Left colon (tissue), 2 donors: ENCODE data around the gene TEX29. TPM values are rescaled to one million over a fixed set of nuclear protein-coding genes. Genes with fewer than 3 reads are reported as not detected.

Source experiments
- ATAC-seq: fragments of 200-7000 bp; cut with Tn5 transposase; one replicate; pipeline ENCODE4 v1.9.1; 2020; ENCODE audit warnings: mild to moderate bottlenecking, moderate library complexity
- DNase-seq, 2 donors: peaks; one replicate each; pipeline ENCODE4 v3.0.0-alpha.2; 2020
- intact Hi-C, 2 donors: fragments of 100-400 bp; cut with DNase I in 1 of 2; cut with micrococcal nuclease in 1 of 2; formaldehyde crosslinking; loops; one replicate each; pipeline versions ENCODE4 v1.11.2 to v1.14.0; 2022; cut with DNase I, micrococcal nuclease
- total RNA-seq, 2 donors: library from RNA; stranded (reverse); fragmentation: NEBNext Ultra II Directional; extraction: Animal tissue kit (Norgen Biotek cat#: 25700); gene quantifications; one replicate each; pipeline ENCODE4 v1.2.1, GENCODE V29; 2021
- donor health status: DM: no; HTN: no; CAD: no.
- donor health status: DM: yes; HTN: yes; CAD: no.

The TEX29 gene
- total RNA-seq, 2 donors from 2014 or later, result 0.89 TPM; not detected in 1

DNA sequence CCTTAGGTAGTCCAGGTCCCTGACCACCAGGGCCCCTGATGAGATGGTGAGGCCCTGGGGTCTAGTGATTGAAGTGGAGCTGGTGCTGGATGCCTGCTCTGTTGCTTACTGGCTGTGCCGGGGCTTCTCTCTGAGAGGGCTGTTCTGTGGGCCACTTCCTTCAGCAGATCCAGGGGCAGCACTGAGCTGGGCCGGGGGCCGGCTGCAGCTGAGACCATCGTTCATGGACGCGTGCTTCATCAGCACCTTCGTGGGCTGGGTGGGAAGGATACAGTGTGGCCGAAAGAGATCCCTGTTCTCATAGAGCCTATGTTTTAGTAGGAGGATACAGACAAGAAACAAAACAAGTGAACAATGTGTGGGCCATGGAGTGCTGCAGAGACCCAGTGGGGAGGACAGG lies 33.2 kb upstream of the TEX29 start:
- ATAC-seq (no peak), DNase-seq (no peak)
- intact Hi-C loops, result no loop called here

DNA sequence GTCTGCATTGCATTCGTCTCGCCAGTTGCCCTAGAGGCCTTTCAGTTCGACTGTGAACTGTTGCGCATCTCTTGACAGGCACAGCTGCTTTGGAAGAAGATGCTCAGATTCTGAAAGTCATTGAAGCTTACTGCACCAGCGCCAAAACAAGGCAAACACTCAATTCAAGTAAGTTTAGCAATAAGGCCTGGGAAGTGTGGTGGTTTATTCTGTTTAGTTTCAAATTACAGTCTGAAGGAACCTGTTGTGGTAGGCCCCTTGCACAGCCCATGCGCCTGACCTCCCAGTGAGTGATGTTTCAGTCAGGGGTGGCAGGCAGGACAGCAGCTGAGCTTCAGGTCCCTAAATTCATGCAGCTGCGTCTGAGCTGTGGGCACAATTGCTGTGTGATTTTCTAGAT lies 32.2 kb upstream of the TEX29 start:
- intact Hi-C loops, result no loop called here
- no peak for ATAC-seq

DNA sequence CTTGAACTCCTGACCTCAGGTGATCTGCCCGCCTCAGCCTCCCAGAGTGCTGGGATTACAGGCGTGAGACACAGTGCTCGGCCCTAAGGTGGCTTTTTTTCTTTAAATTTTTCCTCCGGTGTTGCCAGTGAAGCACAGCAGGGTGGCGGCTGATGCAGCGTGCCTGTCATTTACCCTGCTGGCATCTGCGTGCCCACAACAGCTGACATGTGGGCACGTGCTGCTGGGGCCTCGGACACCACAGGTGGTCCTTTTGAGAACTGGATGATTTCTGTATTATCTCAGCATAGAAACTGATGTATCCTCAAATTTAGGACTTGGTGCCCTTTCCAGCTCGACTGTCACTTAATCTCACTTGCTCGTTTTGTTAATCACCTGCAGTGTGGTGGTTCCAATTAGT lies 31.2 kb upstream of the TEX29 start:
- DNase-seq, result no peak
- ATAC-seq, result no peak
- intact Hi-C loops, result no loop called here

More for the DNA sequence above, 32.2 kb upstream of the TEX29 start:
- DNase-seq, result no peak

DNA sequence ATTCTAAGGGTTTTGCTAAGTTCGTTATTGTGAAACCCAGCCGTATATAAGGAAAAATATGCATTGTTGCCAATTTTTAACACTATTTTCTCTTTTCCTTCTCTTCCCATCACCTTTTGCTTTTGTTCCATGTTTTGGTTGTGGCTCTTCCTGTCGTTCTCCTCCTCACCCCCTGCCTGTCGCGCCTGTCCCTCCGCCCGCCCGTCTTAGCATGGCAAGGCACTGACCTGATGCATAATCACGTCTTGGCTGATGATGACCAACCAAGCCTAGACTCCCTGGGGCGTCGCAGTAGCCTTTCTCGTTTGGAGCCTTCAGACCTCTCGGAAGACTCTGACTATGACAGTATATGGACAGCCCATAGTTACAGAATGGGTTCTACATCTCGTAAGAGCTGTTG lies 28.5 kb upstream of the TEX29 start:
- no peak for ATAC-seq
- intact Hi-C loops, result no loop called here

DNA sequence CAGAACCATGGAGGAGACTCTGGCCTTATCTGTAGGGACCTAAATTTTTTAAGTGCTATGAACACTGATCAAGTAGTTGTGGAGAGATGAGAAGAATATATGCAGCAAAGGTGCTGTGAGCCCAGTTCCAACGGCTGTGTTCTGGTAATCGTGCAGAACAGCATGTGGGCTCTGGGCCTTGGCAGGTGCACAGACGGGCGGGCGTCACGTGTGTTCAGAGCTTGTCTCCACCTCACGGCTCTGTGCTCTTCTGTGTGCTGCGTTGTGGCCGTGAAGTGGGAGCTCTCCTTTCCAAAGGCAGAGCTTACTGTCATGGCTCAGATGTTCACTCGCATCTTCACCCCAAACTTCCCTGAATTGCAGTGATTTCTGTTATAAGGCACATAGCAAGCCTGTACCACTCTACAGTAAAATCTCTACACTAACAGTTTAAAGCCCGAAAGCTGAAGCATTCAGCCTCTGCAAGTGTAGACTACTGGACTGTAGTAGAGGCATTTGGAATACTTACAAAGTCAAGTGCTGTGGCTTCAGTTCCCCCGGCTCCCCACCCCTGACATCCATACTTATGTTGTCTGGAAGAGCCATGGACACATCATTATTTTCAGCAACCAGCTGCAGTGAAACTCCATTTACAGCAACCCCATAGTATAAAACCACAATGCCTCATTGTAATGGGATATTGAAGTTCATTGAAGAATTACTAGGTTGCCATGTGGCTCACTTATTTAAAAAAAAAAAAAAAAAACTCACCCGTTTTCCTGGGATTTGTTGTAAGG lies 27.5 kb upstream of the TEX29 start:
- intact Hi-C loops, result no loop called here

More for the DNA sequence above, 28.5 kb upstream of the TEX29 start:
- no peak for DNase-seq

DNA sequence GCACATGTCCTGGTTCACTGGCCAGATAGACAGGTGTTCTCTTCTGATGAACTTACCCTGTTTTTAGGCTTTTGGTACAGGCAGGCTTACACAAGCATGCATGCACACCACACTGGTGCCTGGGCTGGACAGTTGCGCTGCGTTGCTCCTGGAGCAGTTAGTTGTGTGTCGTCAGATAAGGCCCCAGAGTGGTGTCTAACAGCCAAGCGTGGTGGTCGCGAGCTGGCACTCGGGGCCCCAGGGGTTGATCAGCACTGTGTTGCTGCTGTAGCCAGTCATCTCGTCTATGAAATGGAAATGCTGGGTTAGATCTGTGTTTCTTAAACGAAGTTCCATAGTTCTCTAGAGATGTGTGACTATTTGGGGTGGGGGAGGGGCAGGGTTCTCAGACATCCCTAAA lies 24.6 kb upstream of the TEX29 start:
- ATAC-seq (no peak), DNase-seq (no peak)
- intact Hi-C loops, result no loop called here

More for the DNA sequence above, 27.5 kb upstream of the TEX29 start:
- no peak for DNase-seq
- no peak for ATAC-seq

DNA sequence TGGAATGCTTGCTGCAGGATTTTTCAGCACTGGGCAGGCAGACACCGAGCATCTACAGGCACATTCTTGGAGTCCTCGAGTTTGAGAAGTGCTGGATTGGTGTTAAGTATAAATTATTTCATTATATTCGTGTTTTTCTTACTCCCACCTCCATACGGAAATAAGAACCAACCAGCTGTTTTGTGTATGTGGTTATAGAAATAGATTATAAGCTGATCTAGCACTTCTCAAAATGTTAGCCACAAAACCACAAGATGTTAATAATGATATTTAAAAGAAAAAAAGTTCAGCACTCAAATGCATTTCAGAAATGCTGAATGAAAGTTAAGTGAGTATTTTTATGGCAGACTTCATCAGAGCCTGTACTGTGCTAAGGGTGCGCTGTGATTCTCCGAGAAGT lies 24.0 kb upstream of the TEX29 start:
- intact Hi-C loops, result no loop called here
- ATAC-seq (no peak), DNase-seq (no peak)

DNA sequence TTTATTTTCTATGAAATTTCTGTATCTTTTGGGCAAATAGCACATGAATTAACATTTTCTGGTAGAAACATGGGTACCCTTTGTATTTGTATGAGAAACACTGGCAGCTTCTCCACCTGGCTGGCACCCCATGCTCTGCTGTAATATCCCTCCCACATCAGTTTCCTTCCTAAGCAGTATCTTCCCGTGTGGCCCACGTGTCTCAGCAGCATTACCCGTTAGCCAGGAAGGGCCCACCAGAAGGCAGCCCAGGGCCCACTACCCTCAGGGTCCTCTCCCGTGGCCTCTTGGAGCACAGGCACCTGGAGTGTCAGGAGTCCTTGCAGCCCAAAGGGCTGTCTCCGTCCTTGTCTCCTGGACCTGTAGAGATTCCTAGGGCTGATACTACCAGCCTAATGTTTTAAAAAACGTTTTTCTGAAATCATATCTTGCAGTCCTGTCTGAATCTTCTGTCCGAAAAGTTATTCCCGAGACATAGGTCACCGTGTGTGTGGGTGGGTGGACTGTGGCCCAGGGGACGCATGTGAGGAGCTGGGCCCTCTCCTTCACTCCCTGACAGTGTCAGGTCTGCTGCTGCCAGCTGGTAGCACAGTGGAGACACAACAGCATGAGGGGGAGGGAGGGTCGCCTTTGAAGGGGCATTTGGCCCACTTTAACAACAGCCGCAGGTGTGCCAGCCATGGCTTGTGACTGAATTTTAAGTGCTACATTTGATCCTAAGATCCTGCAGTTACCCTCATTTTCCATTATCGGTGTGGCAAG lies 22.0 kb upstream of the TEX29 start:
- intact Hi-C loops, result no loop called here
- ATAC-seq (no peak), DNase-seq (no peak)

DNA sequence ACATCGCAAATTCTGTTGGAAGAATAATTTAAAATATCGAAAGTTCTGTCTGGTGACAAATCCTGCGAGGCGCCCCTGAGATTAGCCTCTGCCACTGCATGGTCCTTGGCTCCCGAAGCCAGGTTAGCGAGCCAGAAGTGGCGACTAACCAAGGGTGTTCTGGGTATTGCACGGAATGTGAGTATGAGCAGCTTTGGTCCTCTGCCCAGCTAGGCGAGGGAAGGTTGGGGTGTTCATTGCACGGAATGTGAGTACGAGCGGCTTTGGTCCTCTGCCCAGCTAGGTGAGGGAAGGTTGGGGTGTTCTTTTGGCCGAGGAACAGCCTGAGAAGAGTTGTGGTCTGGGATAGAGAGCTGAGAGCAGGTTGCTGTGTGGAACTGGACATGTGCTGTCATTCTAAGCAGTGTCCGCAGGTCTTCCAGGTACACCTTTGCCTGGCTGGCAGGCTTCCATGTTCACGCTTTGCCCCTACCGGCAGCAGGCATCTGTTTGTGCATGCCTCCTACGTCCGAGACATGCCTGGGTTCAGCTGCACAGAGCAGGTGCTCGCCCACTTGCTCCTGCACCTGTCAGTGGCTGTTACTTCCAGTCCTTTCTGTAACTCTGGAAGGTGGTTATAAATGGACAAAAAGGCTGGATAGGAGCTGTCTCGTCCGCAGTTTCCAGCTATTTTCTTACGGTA lies 18.3 kb upstream of the TEX29 start:
- ATAC-seq (no peak), DNase-seq (no peak)
- intact Hi-C loops, result no loop called here

DNA sequence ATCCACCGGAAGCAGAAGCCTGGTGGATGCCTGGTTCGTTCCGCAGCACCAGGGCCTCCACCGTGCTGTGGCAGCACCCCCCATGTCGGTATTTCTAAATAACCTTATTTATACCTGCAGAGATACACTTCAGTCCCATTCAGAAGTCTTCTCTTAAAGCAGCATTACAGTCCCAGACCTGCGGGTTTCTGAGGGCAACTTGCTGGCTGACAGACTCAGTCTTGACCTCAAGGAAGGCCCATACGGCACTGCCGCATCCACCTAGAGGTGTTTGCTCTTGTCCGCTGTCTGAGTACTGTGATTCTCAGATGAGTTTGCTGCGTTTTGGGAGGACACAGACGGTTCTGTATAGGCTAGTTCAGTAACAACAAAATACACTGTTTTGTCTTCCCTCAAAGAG lies 16.9 kb upstream of the TEX29 start:
- intact Hi-C loops, result no loop called here
- ATAC-seq (no peak), DNase-seq (no peak)

DNA sequence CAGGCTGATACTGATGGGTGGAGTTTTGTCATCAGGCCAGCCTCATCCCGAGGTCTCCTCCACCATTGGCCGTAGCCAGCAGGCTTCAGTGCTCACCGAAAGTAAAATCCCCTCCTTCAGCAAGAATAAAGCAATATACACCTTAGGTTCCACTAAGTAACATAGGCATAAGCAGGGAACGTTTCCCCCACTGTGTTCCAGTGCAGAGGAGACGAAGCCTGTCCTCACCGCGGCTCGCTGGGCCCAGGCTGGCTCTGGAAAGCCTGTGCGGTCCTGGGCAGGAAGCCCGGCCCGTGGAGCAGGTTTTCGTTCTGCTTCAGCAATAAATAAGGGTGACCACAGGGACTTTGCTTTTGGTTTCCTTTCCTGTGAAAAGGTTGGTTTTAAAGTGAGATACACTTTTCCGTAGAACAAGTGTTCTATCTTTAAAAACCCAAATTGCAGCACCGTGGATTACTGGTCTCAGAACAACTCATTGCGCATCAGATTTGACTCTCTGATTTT lies 16.3 kb upstream of the TEX29 start:
- no peak for DNase-seq
- no peak for ATAC-seq
- intact Hi-C loops, result no loop called here

DNA sequence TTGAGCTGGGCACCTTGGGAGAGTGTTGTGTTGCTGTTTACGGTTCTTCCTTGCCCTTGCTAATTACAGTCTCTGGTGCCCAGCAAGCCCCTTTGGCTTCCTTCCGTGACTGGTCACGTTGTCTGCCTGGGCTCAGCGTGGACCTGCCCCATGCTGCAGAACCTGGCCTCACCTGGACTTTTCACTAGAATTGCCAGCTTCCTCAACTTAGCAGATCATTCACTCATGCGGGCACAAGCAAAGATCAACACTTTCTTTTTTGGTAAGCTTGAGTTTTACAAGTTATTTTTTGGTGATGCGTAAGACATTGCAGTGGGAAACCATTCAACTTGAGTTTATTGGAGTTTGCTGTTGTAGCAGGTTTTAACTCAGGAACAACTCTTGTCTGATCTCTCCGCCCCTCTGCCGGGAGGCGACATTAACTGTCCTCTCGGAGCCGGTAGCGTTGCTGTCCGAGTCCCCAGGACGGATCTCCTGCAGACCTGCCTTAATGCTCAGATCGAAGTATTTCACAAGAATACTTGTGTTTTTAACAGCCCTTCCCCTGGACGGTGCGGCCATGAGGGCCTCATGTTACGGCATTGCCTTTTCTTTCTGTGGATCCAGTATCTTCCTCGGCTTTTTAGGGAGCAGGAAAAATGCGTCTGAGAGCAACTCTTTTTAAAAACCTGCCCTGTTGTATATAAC lies 15.7 kb upstream of the TEX29 start:
- ATAC-seq, result no peak
- intact Hi-C loops, result no loop called here
- no peak for DNase-seq

DNA sequence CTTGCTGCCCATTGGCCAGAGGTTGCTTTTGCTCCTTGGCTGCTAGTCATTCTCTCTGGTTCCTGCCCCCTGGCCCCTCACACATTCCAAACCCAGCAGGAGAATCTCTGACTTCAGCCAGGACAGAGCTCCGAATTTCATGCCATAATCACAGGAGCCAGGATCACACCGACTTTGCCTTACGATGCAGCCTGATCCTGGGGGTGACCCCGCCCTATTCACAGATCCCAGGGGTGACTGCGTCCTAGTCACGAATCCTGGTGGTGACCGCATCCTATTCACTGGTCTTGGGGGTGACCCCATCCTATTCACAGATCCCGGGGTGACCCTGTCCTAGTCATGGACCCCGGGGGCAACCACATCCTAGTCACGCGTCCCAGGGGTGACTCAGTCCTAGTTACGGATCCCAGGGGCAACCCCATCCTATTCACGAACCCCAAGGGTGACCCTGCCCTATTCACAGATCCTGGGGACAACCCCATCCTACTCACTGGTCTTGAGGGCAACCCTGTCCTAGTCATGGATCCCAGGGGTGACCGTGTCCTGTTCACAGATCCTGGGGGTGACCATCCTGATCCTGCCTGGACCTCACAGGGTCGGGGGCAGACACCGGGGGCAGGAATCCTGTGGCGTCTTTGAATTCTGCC lies 7.4 kb upstream of the TEX29 start:
- intact Hi-C loops, result no loop called here
- no peak for DNase-seq
- ATAC-seq, result no peak

DNA sequence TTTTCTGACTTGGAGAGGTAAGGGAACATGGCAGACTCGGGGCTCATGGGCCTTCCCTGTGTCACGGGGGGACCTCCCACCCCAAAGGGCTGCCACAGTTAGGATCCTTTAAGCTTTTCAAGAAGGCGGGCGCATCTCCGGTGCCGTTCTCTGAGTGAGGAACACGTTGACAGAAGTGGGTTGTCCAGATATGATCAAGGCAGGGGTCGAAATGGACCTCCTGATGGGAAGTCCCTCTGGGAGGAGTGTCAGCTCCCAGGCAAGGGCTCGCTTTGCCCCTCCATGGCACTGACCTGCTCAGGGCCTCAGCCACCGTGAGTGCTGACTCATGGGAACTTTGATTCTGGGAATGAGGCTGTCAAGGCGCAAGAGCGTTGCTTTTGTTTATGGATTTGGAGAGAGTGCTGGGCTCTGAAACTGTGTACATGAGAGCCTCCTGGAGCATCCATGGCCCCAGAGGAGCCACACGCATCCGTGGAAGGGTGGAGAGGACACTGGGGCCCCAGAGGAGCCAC lies 6.5 kb upstream of the TEX29 start:
- no peak for DNase-seq

DNA sequence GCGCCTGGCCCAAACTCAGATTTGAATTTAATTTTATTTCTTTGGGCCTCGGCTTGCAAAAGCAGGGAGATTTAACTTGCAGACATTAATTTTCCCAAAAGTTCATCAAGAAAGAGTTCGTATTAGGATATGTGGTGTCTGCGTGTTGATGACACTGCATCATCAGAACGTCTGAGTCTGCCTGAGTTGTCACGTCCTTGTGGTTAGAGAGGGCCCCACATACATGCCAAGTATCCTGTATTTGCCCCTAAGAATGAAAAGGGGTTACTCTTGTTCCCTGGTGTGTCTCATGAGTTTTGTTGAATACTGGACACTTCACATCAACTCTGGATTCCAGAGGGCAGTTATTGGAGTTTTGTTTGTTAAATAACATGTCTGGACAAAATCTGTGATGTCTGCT lies 5.6 kb upstream of the TEX29 start:
- intact Hi-C loops, result no loop called here
- no peak for ATAC-seq
- DNase-seq, result no peak

More for the DNA sequence above, 6.5 kb upstream of the TEX29 start:
- ATAC-seq, result no peak
- intact Hi-C loops, result no loop called here

DNA sequence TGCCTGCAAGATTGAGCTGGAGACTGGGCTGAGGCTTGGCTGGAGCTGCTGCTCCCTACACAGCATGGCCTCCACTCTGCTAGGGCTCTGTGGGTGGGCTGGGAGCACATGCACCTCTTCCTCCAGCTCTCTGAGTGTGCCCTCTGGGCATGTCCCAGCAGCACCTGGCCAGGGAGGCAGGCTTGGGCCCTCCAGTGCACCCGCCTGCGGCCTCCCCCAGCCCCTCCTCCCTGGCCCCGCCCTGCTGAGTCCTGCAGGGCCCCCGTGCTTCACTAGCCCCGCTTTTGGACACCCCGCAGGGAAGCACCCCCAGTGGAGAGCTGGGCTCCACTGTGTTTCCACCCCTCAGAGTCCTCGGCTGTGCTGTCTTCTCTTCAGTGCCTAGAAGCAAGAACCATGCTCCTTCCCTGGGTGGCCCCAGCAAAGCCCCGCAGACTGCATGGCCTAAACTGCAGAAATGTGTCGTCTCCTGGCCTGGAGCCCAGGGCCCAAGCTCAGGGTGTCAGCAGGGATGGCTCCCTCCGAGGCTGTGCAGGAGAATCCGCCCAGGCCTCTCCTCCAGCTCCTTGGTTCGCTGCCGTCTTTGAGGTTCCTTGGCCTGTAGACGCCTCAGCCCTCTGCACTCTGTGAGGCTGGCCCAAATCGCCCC lies 5.0 kb upstream of the TEX29 start:
- no peak for DNase-seq
- intact Hi-C loops, result no loop called here
- no peak for ATAC-seq

DNA sequence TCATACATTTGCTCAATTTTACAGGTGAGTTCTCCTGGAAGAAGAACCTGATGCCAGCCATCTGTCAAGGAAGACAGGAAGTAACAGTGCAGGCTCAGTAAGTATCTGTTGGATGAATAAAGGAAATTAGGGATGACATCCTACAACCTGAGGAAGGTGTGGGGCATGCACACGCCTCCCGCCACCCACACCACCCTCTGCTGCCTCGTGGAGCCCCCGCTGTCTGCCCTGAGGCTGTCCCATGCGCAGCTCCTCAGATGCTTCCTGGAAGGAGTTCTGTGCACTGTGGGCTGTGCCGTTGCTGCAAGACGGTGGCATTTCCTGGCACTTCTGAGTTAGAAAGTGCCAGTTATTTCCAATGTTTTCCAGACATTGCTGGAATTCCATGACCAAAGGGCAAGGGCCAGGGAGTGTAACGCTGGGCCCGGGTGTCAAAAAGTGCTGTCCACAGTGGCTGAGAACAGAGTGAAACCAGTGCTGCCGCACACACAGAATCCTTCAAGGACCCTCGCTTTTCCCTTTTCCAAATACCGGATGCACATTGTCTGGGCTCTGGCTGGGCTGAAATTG lies 4.2 kb upstream of the TEX29 start:
- no peak for DNase-seq
- ATAC-seq, result no peak
- intact Hi-C loops, result no loop called here
